Stimulated activated CD4-positive, alpha-beta T cell treated with anti-CD3 and anti-CD28 coated beads, TNF-alpha, amount 100 ng/mL, for 1 hour (primary cell): ENCODE results near the gene ZNF844.
"Not testable (repeated sequence)": the region's sequence is repeated elsewhere in the genome, so short reads cannot be mapped to it uniquely, and the experiment has no call there.

Experiments
- DNase-seq, 3 donors: peaks; one replicate each; pipeline ENCODE4 v3.0.0-alpha.2; 2020; ENCODE audit warnings: low read depth in 3 of 3, low spot score in 1 of 3

ZNF844 gene

GRCh38 chr19:12092065-12092867, 27.7 kb downstream of the ZNF844 start:
- peak in 1 of 3 donors; percentile 50 for DNase-seq

- no peak for DNase-seq
Measured at GRCh38 chr19:12092956-12093355, 28.4 kb downstream of the ZNF844 start.

GRCh38 chr19:12093777-12094176, 29.2 kb downstream of the ZNF844 start:
- no peak for DNase-seq

GRCh38 chr19:12095111-12095790, 30.7 kb downstream of the ZNF844 start:
- no peak for DNase-seq

- DNase-seq, result no peak
Measured at GRCh38 chr19:12098040-12098439, 33.5 kb downstream of the ZNF844 start.

GRCh38 chr19:12103909-12104308, 39.4 kb downstream of the ZNF844 start:
- not testable (repeated sequence) for DNase-seq

GRCh38 chr19:12111176-12111575, 46.6 kb downstream of the ZNF844 start:
- DNase-seq, result no peak

GRCh38 chr19:12111943-12112637, 47.6 kb downstream of the ZNF844 start:
- no peak for DNase-seq

GRCh38 chr19:12112701-12113100, 48.2 kb downstream of the ZNF844 start:
- DNase-seq, result no peak

GRCh38 chr19:12113121-12113520, 48.6 kb downstream of the ZNF844 start:
- no peak for DNase-seq

GRCh38 chr19:12117201-12117970, 52.9 kb downstream of the ZNF844 start:
- no peak for DNase-seq

GRCh38 chr19:12126707-12127106, 62.2 kb downstream of the ZNF844 start:
- no peak for DNase-seq
